Trophoblast cell (in vitro differentiated cells and primary cell): ENCODE results near the gene IFITM5.

Experiments
- DNase-seq, 2 donors: peaks; one replicate each; pipeline ENCODE4 v3.0.0-alpha.2; 2016
- H2AFZ ChIP-seq: 2 replicates; pipeline ENCODE4 v1.6.1; 2013; ENCODE audit warnings: low read length, moderate library complexity, mild to moderate bottlenecking; ENCODE audit not compliant: insufficient read depth, poor library complexity
- H2AK5ac ChIP-seq: 2 replicates; pipeline ENCODE4 v1.6.1; 2013; ENCODE audit warnings: mild to moderate bottlenecking, low read length
- H2BK120ac ChIP-seq: 2 replicates; pipeline ENCODE4 v1.6.1; 2013; ENCODE audit warnings: low read length, mild to moderate bottlenecking, moderate library complexity; ENCODE audit not compliant: insufficient read depth, poor library complexity
- H2BK12ac ChIP-seq: 2 replicates; pipeline ENCODE4 v1.6.1; 2013; ENCODE audit warnings: mild to moderate bottlenecking, low read length, moderate library complexity
- H2BK5ac ChIP-seq: 2 replicates; pipeline ENCODE4 v1.6.1; 2013; ENCODE audit warnings: low read length, low read depth, moderate library complexity, mild to moderate bottlenecking; ENCODE audit not compliant: poor library complexity
- H3K14ac ChIP-seq: 2 replicates; pipeline ENCODE4 v1.6.1; 2013; ENCODE audit warnings: mild to moderate bottlenecking, low read length
- H3K18ac ChIP-seq: 2 replicates; pipeline ENCODE4 v1.6.1; 2013; ENCODE audit warnings: mild to moderate bottlenecking, low read length
- H3K23ac ChIP-seq: 2 replicates; pipeline ENCODE4 v1.6.1; 2013; ENCODE audit warnings: low read length
- H3K27ac ChIP-seq: 2 replicates; pipeline ENCODE4 v1.5.1; 2013; ENCODE audit warnings: low read depth, mild to moderate bottlenecking, inconsistent platforms, low read length, moderate library complexity
- H3K27me3 ChIP-seq: 2 replicates; pipeline ENCODE4 v1.6.1; 2013; ENCODE audit warnings: inconsistent platforms, mild to moderate bottlenecking, low read length, moderate library complexity; ENCODE audit not compliant: insufficient read depth
- H3K36me3 ChIP-seq, 2 experiments: 1 replicate in 1 of 2; 2 replicates in 1 of 2; pipeline ENCODE4 v1.6.1; 2013; ENCODE audit warnings: low read length in 2 of 2, mild to moderate bottlenecking in 2 of 2, moderate library complexity in 1 of 2; ENCODE audit not compliant: insufficient read depth in 2 of 2, control insufficient read depth in 1 of 2
- H3K4ac ChIP-seq: 2 replicates; pipeline ENCODE4 v1.6.1; 2013; ENCODE audit warnings: low read depth, mild to moderate bottlenecking, low read length, moderate library complexity
- H3K4me1 ChIP-seq, 2 experiments: 1 replicate in 1 of 2; 2 replicates in 1 of 2; pipeline ENCODE4 v1.6.1; 2013; ENCODE audit warnings: low read length in 2 of 2, mild to moderate bottlenecking in 2 of 2, moderate library complexity in 1 of 2; ENCODE audit not compliant: insufficient read depth in 2 of 2, control insufficient read depth in 1 of 2
- H3K4me2 ChIP-seq: 2 replicates; pipeline ENCODE4 v1.6.1; 2013; ENCODE audit warnings: inconsistent platforms, mild to moderate bottlenecking, low read length, moderate library complexity
- H3K4me3 ChIP-seq: 2 replicates; pipeline ENCODE4 v1.5.1; 2013; ENCODE audit warnings: mild to moderate bottlenecking, low read depth, low read length, inconsistent platforms
- H3K79me1 ChIP-seq: one replicate; pipeline ENCODE4 v1.6.1; 2013; ENCODE audit warnings: low read length
- H3K79me2 ChIP-seq: 2 replicates; pipeline ENCODE4 v1.6.1; 2013; ENCODE audit warnings: low read length, mild to moderate bottlenecking; ENCODE audit not compliant: control insufficient read depth, insufficient read depth, poor library complexity
- H3K9ac ChIP-seq: 2 replicates; pipeline ENCODE4 v1.6.1; 2013; ENCODE audit warnings: mild to moderate bottlenecking, low read length
- H3K9me3 ChIP-seq: 2 replicates; pipeline ENCODE4 v1.6.1; 2013; ENCODE audit warnings: low read depth, mild to moderate bottlenecking, control low read depth, inconsistent platforms, low read length; ENCODE audit not compliant: insufficient read depth
- H4K12ac ChIP-seq: 2 replicates; pipeline ENCODE4 v1.6.1; 2013; ENCODE audit warnings: low read depth, mild to moderate bottlenecking, low read length, moderate library complexity
- H4K8ac ChIP-seq: 2 replicates; pipeline ENCODE4 v1.6.1; 2013; ENCODE audit warnings: low read depth, mild to moderate bottlenecking, low read length, moderate library complexity
- H4K91ac ChIP-seq: one replicate; pipeline ENCODE4 v1.6.1; 2013; ENCODE audit warnings: low read depth, mild to moderate bottlenecking, low read length, moderate library complexity
- WGBS: extraction: QIAGEN DNeasy Blood & Tissue Kit; methylation state at CpG from one replicate; pipeline ENCODE4 v1.1.7; 2013; ENCODE audit warnings: missing lambda C conversion rate; ENCODE audit not compliant: insufficient read length, insufficient coverage; ENCODE audit errors: extremely low coverage; 5-methylcytosine and 5-hydroxymethylcytosine counted together

Gene IFITM5

GRCh38 chr11:285021-285893 lies 14.1 kb downstream of the IFITM5 start:
- no peak overlapping the region for H4K12ac ChIP-seq
- H3K9me3 ChIP-seq: no peaks in the 10 kb centered on the region
- WGBS: no CpG with 5 or more reads among the region's 29 CpGs
- H3K4me3 ChIP-seq: no peak overlapping the region
- peaks cover 10% of the 10 kb centered on the region for H3K79me1 ChIP-seq
- no peak overlapping the region for H2AK5ac ChIP-seq
- no peak overlapping the region for H3K27ac ChIP-seq
- H4K91ac ChIP-seq: peak overlapping the region; percentile 29
- DNase-seq: no peak
- H3K18ac ChIP-seq: no peak overlapping the region
- H3K4me2 ChIP-seq: no peak overlapping the region
- no peak overlapping the region for H4K8ac ChIP-seq
- no peak overlapping the region for H2AFZ ChIP-seq
- H2BK120ac ChIP-seq: peak overlapping the region; percentile 27
- no peak overlapping the region for H3K4ac ChIP-seq
- H3K4me1 ChIP-seq: peaks cover 14 to 21% of the 10 kb centered on the region in 2 experiments
- H3K79me2 ChIP-seq: peaks cover 6% of the 10 kb centered on the region
- H3K36me3 ChIP-seq: no peaks in the 10 kb centered on the region
- H3K14ac ChIP-seq: no peak overlapping the region
- H3K9ac ChIP-seq: no peak overlapping the region
- H3K27me3 ChIP-seq: no peaks in the 10 kb centered on the region
- H3K23ac ChIP-seq: no peak overlapping the region
- H2BK12ac ChIP-seq: peak overlapping the region; percentile 29
- H2BK5ac ChIP-seq: no peak overlapping the region

- Histone ChIP-seq H3K4me3 (no peak overlapping the region), H2AFZ (no peak overlapping the region), H3K27ac (no peak overlapping the region), H3K4me1 (peaks cover 5 to 13% of the 10 kb centered on the region in 2 experiments), H3K27me3 (no peaks in the 10 kb centered on the region), H3K14ac (peak overlapping the region; percentile 1), H3K36me3 (no peaks in the 10 kb centered on the region), H3K9ac (no peak overlapping the region), H3K9me3 (no peaks in the 10 kb centered on the region), H4K91ac (peak overlapping the region; percentile 29), H3K4ac (no peak overlapping the region), H3K79me2 (peaks cover 4% of the 10 kb centered on the region), H2AK5ac (peak overlapping the region; percentile 24), H3K79me1 (peaks cover 10% of the 10 kb centered on the region), H3K18ac (no peak overlapping the region), H3K23ac (no peak overlapping the region), H4K8ac (no peak overlapping the region), H2BK120ac (peak overlapping the region; percentile 27), H3K4me2 (no peak overlapping the region), H4K12ac (no peak overlapping the region), H2BK12ac (peak overlapping the region; percentile 3), H2BK5ac (no peak overlapping the region)
- no CpG with 5 or more reads among the region's 24 CpGs for WGBS
- no peak for DNase-seq
Observed at GRCh38 chr11:284105-285020, 15.0 kb downstream of the IFITM5 start.

- Histone ChIP-seq H3K79me2 (peaks cover 2% of the 10 kb centered on the region), H4K91ac (peak overlapping the region; percentile 24), H3K27me3 (no peaks in the 10 kb centered on the region), H3K4me2 (no peak overlapping the region), H2BK120ac (no peak overlapping the region), H2BK12ac (no peak overlapping the region), H2AFZ (no peak overlapping the region), H3K9ac (no peak overlapping the region), H3K79me1 (peaks cover 7% of the 10 kb centered on the region), H3K18ac (no peak overlapping the region), H3K9me3 (no peaks in the 10 kb centered on the region), H3K14ac (no peak overlapping the region), H4K8ac (no peak overlapping the region), H4K12ac (no peak overlapping the region), H2AK5ac (no peak overlapping the region), H3K36me3 (no peaks in the 10 kb centered on the region), H2BK5ac (no peak overlapping the region), H3K4me3 (no peak overlapping the region), H3K4ac (no peak overlapping the region), H3K4me1 (peaks cover 5 to 12% of the 10 kb centered on the region in 2 experiments), H3K23ac (no peak overlapping the region), H3K27ac (no peak overlapping the region)
- WGBS: no CpG with 5 or more reads among the region's 23 CpGs
- DNase-seq: no peak
Observed at GRCh38 chr11:283405-284104, 15.8 kb downstream of the IFITM5 start.
